Hepatocyte (in vitro differentiated cells): Measurements from ENCODE around the gene KLHDC2. TPM values are rescaled to one million over a fixed set of nuclear protein-coding genes. Genes with fewer than 3 reads are reported as not detected.

ENCODE experiments used
- DNase-seq: peaks from one replicate; pipeline ENCODE4 v3.0.0-alpha.2; 2016; ENCODE audit warnings: low spot score
- H2AFZ ChIP-seq: fragments of 200-600 bp; sonication (generic); 2 replicates; pipeline ENCODE4 v1.6.0; 2016; ENCODE audit warnings: antibody characterized with exemption, mild to moderate bottlenecking
- H3K27ac ChIP-seq: fragments of 200-600 bp; sonication (generic); 2 replicates; pipeline ENCODE4 v1.5.1; 2016; ENCODE audit warnings: mild to moderate bottlenecking
- H3K27me3 ChIP-seq: fragments of 200-600 bp; sonication (generic); 2 replicates; pipeline ENCODE4 v1.6.1; 2016
- H3K36me3 ChIP-seq: fragments of 200-600 bp; sonication (generic); replicated peaks from 2 replicates; pipeline ENCODE4 v1.5.1; 2016; ENCODE audit warnings: low read depth; ENCODE audit not compliant: insufficient read depth
- H3K4me1 ChIP-seq: fragments of 200-600 bp; sonication (generic); 2 replicates; pipeline ENCODE4 v1.5.1; 2016; ENCODE audit warnings: mild to moderate bottlenecking, moderate library complexity; ENCODE audit not compliant: insufficient read depth
- H3K4me2 ChIP-seq: fragments of 200-600 bp; sonication (generic); 2 replicates; pipeline ENCODE4 v1.6.0; 2016
- H3K4me3 ChIP-seq: fragments of 200-600 bp; sonication (generic); 2 replicates; pipeline ENCODE4 v1.5.1; 2016; ENCODE audit warnings: mild to moderate bottlenecking
- H3K79me2 ChIP-seq: fragments of 200-600 bp; sonication (generic); 2 replicates; pipeline ENCODE4 v1.6.0; 2017; ENCODE audit warnings: mild to moderate bottlenecking
- H3K9me2 ChIP-seq: fragments of 200-600 bp; sonication (generic); replicated peaks from 2 replicates; pipeline ENCODE4 v1.6.0; 2017; ENCODE audit warnings: mild to moderate bottlenecking; ENCODE audit not compliant: insufficient read depth
- H3K9me3 ChIP-seq: fragments of 200-600 bp; sonication (generic); 2 replicates; pipeline ENCODE4 v1.5.1; 2016; ENCODE audit warnings: low read depth, mild to moderate bottlenecking
- H4K20me1 ChIP-seq: fragments of 200-600 bp; sonication (generic); 2 replicates; pipeline ENCODE4 v1.6.0; 2016; ENCODE audit warnings: mild to moderate bottlenecking; ENCODE audit not compliant: insufficient read depth, poor library complexity, severe bottlenecking
- CTCF ChIP-seq: fragments of 200-600 bp; sonication (generic); IDR thresholded peaks from 2 replicates; pipeline ENCODE4 v1.5.1; 2016; ENCODE audit warnings: antibody characterized with exemption, mild to moderate bottlenecking; ENCODE audit not compliant: poor library complexity
- EZH2 ChIP-seq: fragments of 200-600 bp; sonication (generic); IDR thresholded peaks from 2 replicates; pipeline ENCODE4 v1.6.1; 2016; ENCODE audit warnings: antibody characterized with exemption, mild to moderate bottlenecking, borderline replicate concordance
- EZH2phosphoT487 ChIP-seq: fragments of 200-600 bp; sonication (generic); IDR thresholded peaks from one replicate; pipeline ENCODE4 v1.6.1; 2018; ENCODE audit warnings: antibody characterized with exemption, mild to moderate bottlenecking, low read depth, moderate library complexity; ENCODE audit not compliant: unreplicated experiment, severe bottlenecking
- WGBS: methylation state at CpG from one replicate; pipeline ENCODE4 v1.1.6; 2016; ENCODE audit warnings: low lambda C conversion rate; ENCODE audit errors: missing lambda C conversion rate; 5-methylcytosine and 5-hydroxymethylcytosine counted together
- polyA plus RNA-seq: library from polyadenylated mRNA; unstranded; fragments of >200 nt; fragmentation: Nextera tagmentation; extraction: Ambion mirVana; gene quantifications from 2 replicates; pipeline ENCODE4 v1.2.1, GENCODE V29; 2016
- total RNA-seq: library from RNA; depleted of rRNA; stranded (reverse); fragments of >200 nt; gene quantifications from 2 replicates; pipeline ENCODE4 v1.2.3, GENCODE V29; 2014

The KLHDC2 gene
- total and polyA plus RNA-seq, 2 experiments from 2014 or later: 114 to 140 TPM

- H4K20me1 ChIP-seq: no peaks in the 10 kb centered on the region
- peaks cover 36% of the 10 kb centered on the region for H3K79me2 ChIP-seq
- H3K9me3 ChIP-seq: no peaks in the 10 kb centered on the region
- peak overlapping the region; percentile 100 for H3K27ac ChIP-seq
- H3K4me1 ChIP-seq: peaks cover 23% of the 10 kb centered on the region
- 84% methylated on average over 10 of the region's 10 CpGs for WGBS
- no peak for TF ChIP-seq EZH2phosphoT487
- no peak for TF ChIP-seq EZH2
- TF ChIP-seq CTCF: no peak
- H3K4me2 ChIP-seq: peak overlapping the region; percentile 91
- H3K4me3 ChIP-seq: peak overlapping the region; percentile 38
- no peaks in the 10 kb centered on the region for H3K27me3 ChIP-seq
- no peaks in the 10 kb centered on the region for H3K9me2 ChIP-seq
- peak overlapping the region; percentile 94 for H2AFZ ChIP-seq
- H3K36me3 ChIP-seq: no peaks in the 10 kb centered on the region
- peak; percentile 11 for DNase-seq
These were observed 1.1 kb upstream of the KLHDC2 start for GRCh38 chr14:49766839-49767238.

- H3K27ac ChIP-seq: peak overlapping the region; percentile 100
- no peaks in the 10 kb centered on the region for H3K9me2 ChIP-seq
- H4K20me1 ChIP-seq: no peaks in the 10 kb centered on the region
- H3K79me2 ChIP-seq: peaks cover 39% of the 10 kb centered on the region
- no peak for DNase-seq
- no peaks in the 10 kb centered on the region for H3K27me3 ChIP-seq
- no peaks in the 10 kb centered on the region for H3K36me3 ChIP-seq
- peak overlapping the region; percentile 91 for H3K4me2 ChIP-seq
- H3K4me1 ChIP-seq: peaks cover 26% of the 10 kb centered on the region
- H3K4me3 ChIP-seq: peak overlapping the region; percentile 38
- peak overlapping the region; percentile 94 for H2AFZ ChIP-seq
- TF ChIP-seq EZH2phosphoT487: no peak
- TF ChIP-seq EZH2: no peak
- TF ChIP-seq CTCF: no peak
- no peaks in the 10 kb centered on the region for H3K9me3 ChIP-seq
- WGBS: 1% methylated on average over 9 of the region's 9 CpGs
These were observed 733 bp upstream of the KLHDC2 start for GRCh38 chr14:49767270-49767570.

- no peaks in the 10 kb centered on the region for H3K9me3 ChIP-seq
- TF ChIP-seq CTCF: no peak
- TF ChIP-seq EZH2: no peak
- no peak for TF ChIP-seq EZH2phosphoT487
- no peaks in the 10 kb centered on the region for H4K20me1 ChIP-seq
- peaks cover 26% of the 10 kb centered on the region for H3K4me1 ChIP-seq
- peaks cover 48% of the 10 kb centered on the region for H3K79me2 ChIP-seq
- H3K27me3 ChIP-seq: no peaks in the 10 kb centered on the region
- no peaks in the 10 kb centered on the region for H3K9me2 ChIP-seq
- WGBS: under 1% methylated on average over 66 of the region's 67 CpGs
- peak overlapping the region; percentile 80 for H3K4me2 ChIP-seq
- peak overlapping the region; percentile 100 for H3K27ac ChIP-seq
- peak overlapping the region; percentile 67 for H2AFZ ChIP-seq
- peak; percentile 80 for DNase-seq
- no peaks in the 10 kb centered on the region for H3K36me3 ChIP-seq
- peak overlapping the region; percentile 92 for H3K4me3 ChIP-seq
These were observed 558 bp downstream of the KLHDC2 start for GRCh38 chr14:49768301-49769121.
